Spleen (tissue), 11 donors: Measurements from ENCODE around the gene MTSS2. TPM values are rescaled to one million over a fixed set of nuclear protein-coding genes. Genes with fewer than 3 reads are reported as not detected.

ENCODE experiments used
- DNase-seq: peaks from one replicate; pipeline ENCODE4 v3.0.0-alpha.2; 2020
- H3K27ac ChIP-seq, 8 donors: fragments of 200-600 bp; sonication (generic) in 7 of 8; 1 replicate in 4 of 8; 2 replicates in 4 of 8; pipeline versions ENCODE4 v1.5.0 to v1.8.0; 2016 to 2021; ENCODE audit warnings: inconsistent platforms in 4 of 8, mild to moderate bottlenecking in 4 of 8, moderate library complexity in 1 of 8
- H3K27me3 ChIP-seq, 7 donors: fragments of 200-600 bp; sonication (generic) in 6 of 7; replicated peaks in 1 of 7; 1 replicate in 4 of 7; 2 replicates in 3 of 7; pipeline versions ENCODE4 v1.5.0 to v1.8.0; 2016 to 2021; ENCODE audit warnings: inconsistent platforms in 3 of 7, mild to moderate bottlenecking in 1 of 7
- H3K36me3 ChIP-seq, 6 donors: fragments of 200-600 bp; sonication (generic) in 5 of 6; 1 replicate in 4 of 6; 2 replicates in 2 of 6; pipeline versions ENCODE4 v1.5.0 to v1.8.0; 2016 to 2021; ENCODE audit warnings: inconsistent platforms in 2 of 6
- H3K4me1 ChIP-seq, 6 donors: fragments of 200-600 bp; sonication (generic) in 5 of 6; 1 replicate in 3 of 6; 2 replicates in 3 of 6; pipeline versions ENCODE4 v1.5.0 to v1.8.0; 2016 to 2021; ENCODE audit warnings: inconsistent platforms in 3 of 6
- H3K4me3 ChIP-seq, 8 donors: fragments of 200-600 bp; sonication (generic) in 7 of 8; 1 replicate in 4 of 8; 2 replicates in 4 of 8; pipeline versions ENCODE4 v1.5.0 to v1.8.0; 2016 to 2021; ENCODE audit warnings: inconsistent platforms in 4 of 8, mild to moderate bottlenecking in 4 of 8, moderate library complexity in 2 of 8
- H3K9me3 ChIP-seq, 8 donors: fragments of 200-600 bp; sonication (generic) in 7 of 8; 1 replicate in 4 of 8; 2 replicates in 4 of 8; pipeline versions ENCODE4 v1.5.0 to v1.8.0; 2016 to 2021; ENCODE audit warnings: inconsistent platforms in 4 of 8
- POLR2A ChIP-seq, 3 donors: fragments of 450-650 bp; IDR thresholded peaks; one replicate each; pipeline ENCODE4 v1.5.1; 2017; ENCODE audit warnings: antibody characterized with exemption in 3 of 3, mild to moderate bottlenecking in 1 of 3
- POLR2AphosphoS5 ChIP-seq, 3 donors: sonication (generic); formaldehyde crosslinking; IDR thresholded peaks; one replicate each; pipeline ENCODE4 v1.5.1; 2017; ENCODE audit warnings: antibody characterized with exemption in 3 of 3
- WGBS, 5 donors: extraction: QIAGEN DNeasy Blood & Tissue Kit in 3 of 5; methylation state at CpG; one replicate each; pipeline versions ENCODE4 v1.1.5 to v1.1.7; 2013 to 2018; 5-methylcytosine and 5-hydroxymethylcytosine counted together
- intact Hi-C: fragments of 100-400 bp; cut with DNase I; formaldehyde crosslinking; loops from one replicate; pipeline ENCODE4 v1.15.0; 2023; ENCODE audit warnings: low total_unique reads
- polyA plus RNA-seq, 3 donors: library from polyadenylated mRNA; stranded (reverse); fragments of 200-250 nt; gene quantifications; one replicate each; pipeline ENCODE4 v1.2.1, GENCODE V29; 2013
- total RNA-seq, 7 donors: library from RNA; depleted of rRNA in 3 of 7; stranded (reverse); fragments of >200 nt in 3 of 7; fragmentation: NEBNext Ultra II Directional in 4 of 7; extraction: Animal tissue kit (Norgen Biotek cat#: 25700) in 4 of 7; gene quantifications; one replicate each; pipeline versions ENCODE4 v1.1.0 to v1.2.1, GENCODE V29; 2016 to 2021
- TF ChIP-seq, protein P1 (sequence below), 11 experiments: fragments of 200-600 bp in 7 of 11; fragments of 450-650 bp in 4 of 11; sonication (generic) in 4 of 11; IDR thresholded peaks in 8 of 11; conservative IDR thresholded peaks in 3 of 11; 1 replicate in 7 of 11; 2 replicates in 4 of 11; pipeline versions ENCODE4 v1.4.0 to v1.8.0; 2016 to 2021; ENCODE audit warnings: antibody characterized with exemption in 11 of 11, inconsistent platforms in 4 of 11, mild to moderate bottlenecking in 1 of 11
- donor health status: healthy with polysubstance abuse.
- donor health status: DM: no; HTN: no; CAD: no; lungs with moderate emphysema.
- donor health status: DM: no; HTN: no; CAD: no.
- donor health status: Bipolar disorder and iron deficiency.
- donor health status: healthy.
- donor health status: DM: no; HTN: no; CAD: no.
- donor health status: DM: yes; HTN: yes; CAD: no.

Gene MTSS2
- total and polyA plus RNA-seq, 10 donors = 9.0 to 116 (median 94.1) TPM

DNA sequence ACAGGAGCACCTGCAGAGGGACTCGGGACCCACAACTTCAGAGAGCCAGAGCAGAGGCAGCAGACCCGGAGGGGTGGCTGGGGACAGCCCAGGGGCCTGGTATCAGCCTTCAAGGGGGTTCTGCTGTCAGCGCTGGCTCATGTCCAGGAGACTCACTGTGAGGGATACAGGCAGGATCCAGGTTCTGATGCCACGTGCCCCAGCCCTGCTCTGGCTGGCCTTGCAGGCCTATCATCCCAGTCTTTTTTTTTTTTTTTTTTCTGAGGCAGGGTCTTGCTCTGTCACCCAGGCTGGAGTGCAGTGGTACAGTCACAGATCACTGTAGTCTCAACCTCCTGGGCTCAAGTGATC is 9.0 kb upstream of the MTSS2 start:
- Histone ChIP-seq H3K36me3 (peaks cover 0 to 90% (median 8%) of the 10 kb centered on the region in 6 donors), H3K4me3 (no peak overlapping the region), H3K9me3 (no peaks in the 10 kb centered on the region), H3K27ac (peak overlapping the region in 5 of 8 donors; percentile 71 to 90 (median 86)), H3K27me3 (no peaks in the 10 kb centered on the region), H3K4me1 (peaks cover 43 to 100% (median 70%) of the 10 kb centered on the region in 6 donors)
- intact Hi-C loops = no loop called here
- WGBS, 5 donors = 82 to 92% (median 84%) methylated on average over 4 of the region's 4 CpGs
- no peak for DNase-seq
- TF ChIP-seq POLR2AphosphoS5 (IDR thresholded peaks at IDR 0.05) = no peak
- no peak for TF ChIP-seq POLR2A (IDR thresholded peaks at IDR 0.05)
- TF ChIP-seq, protein P1, sequence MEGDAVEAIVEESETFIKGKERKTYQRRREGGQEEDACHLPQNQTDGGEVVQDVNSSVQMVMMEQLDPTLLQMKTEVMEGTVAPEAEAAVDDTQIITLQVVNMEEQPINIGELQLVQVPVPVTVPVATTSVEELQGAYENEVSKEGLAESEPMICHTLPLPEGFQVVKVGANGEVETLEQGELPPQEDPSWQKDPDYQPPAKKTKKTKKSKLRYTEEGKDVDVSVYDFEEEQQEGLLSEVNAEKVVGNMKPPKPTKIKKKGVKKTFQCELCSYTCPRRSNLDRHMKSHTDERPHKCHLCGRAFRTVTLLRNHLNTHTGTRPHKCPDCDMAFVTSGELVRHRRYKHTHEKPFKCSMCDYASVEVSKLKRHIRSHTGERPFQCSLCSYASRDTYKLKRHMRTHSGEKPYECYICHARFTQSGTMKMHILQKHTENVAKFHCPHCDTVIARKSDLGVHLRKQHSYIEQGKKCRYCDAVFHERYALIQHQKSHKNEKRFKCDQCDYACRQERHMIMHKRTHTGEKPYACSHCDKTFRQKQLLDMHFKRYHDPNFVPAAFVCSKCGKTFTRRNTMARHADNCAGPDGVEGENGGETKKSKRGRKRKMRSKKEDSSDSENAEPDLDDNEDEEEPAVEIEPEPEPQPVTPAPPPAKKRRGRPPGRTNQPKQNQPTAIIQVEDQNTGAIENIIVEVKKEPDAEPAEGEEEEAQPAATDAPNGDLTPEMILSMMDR (IDR thresholded peaks at IDR 0.05 in 8 of 11, conservative IDR thresholded peaks at IDR 0.05 in 3 of 11) = no peak

DNA sequence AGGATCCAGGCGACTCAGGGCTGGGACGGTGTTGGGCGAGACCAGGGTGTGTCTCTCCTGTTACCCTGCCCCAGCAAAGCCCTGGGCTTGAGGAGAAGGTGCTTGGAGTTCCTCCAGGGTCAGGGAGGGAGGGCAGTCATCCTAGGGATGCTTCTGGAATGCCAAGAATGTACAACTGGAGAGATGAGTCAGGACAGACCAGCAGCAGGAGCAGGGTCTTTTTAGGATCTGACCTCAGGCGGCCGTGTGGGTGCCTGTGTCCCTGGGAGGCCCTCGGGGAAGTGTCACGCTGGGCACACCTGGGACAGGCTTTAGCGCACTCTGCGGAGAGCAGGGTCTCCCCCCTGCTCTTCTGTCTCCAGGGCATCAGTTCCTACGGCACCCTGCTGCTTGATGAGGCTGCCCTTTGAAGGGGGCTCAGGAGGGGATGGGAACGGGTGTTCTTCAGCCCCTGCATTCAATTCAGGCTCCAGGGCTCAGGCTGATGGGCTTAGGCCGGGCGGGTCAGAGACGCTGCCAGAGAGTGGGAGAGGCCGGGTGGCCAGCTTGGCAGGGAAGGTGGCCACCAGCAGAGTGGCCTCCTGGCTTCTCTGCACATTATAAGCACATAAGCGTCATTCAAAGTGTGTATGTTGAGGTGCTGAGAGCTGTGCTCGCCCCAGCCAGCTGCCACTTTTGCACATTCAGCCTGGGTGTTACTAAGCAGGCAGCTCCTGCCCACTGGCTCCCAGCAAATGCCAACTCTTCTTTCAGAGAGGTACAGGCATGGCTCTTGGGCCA is 8.4 kb upstream of the MTSS2 start:
- no peak for DNase-seq
- H3K36me3 ChIP-seq = peaks cover 0 to 90% (median 7%) of the 10 kb centered on the region in 6 donors
- intact Hi-C loops = no loop called here

DNA sequence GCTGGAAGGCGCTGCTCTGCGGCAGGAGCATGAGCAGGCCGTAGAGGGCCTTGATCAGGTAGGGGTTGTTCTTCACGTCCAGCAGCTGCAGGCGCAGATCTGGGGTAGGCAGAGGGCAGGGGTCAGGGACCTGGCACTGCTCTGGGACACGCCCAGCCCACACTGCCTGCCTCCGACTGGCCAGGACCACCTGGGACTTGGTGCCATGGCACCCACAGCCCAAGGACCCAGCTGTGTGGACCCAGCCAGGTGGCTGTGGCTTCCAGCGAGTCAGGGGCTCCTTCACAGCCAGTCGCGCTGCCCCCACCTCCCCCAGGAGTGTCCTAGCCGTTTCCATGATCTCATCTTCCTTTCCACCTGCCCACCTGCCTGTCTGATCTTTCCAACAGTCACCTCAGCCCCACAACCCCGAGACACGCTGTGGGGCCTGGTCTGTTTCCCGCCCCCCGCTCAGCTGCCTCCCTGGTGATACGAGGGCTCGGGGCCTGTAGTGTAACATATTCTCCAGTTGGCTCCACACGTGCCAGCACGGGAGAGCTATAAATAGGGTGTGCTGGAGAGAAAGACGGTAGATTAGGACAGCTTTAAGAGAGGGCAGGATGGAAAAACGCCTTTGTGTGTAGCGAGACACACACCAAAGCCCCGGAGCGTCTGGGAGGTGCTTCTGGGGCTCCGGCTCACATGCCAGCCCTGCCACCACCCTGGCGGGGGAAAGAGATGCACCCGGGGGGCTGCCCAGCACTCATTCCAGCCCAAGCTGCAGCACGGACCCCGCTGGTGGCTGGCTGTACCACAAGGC is 7.2 kb upstream of the MTSS2 start:
- H3K9me3 ChIP-seq = no peaks in the 10 kb centered on the region
- H3K4me1 ChIP-seq = peaks cover 40 to 100% (median 80%) of the 10 kb centered on the region in 6 donors
- intact Hi-C loops = no loop called here
- H3K27me3 ChIP-seq = no peaks in the 10 kb centered on the region
- H3K4me3 ChIP-seq = no peak overlapping the region
- peaks cover 0 to 82% (median 2%) of the 10 kb centered on the region in 6 donors for H3K36me3 ChIP-seq
- WGBS, 5 donors = 82 to 88% (median 84%) methylated on average over 21 to 29 of the region's 29 CpGs
- H3K27ac ChIP-seq = peak overlapping the region in 7 of 8 donors; percentile 36 to 90 (median 84)
- TF ChIP-seq, protein P1 (IDR thresholded peaks at IDR 0.05 in 8 of 11, conservative IDR thresholded peaks at IDR 0.05 in 3 of 11) = no peak
- DNase-seq = no peak

More for the DNA sequence above, 8.4 kb upstream of the MTSS2 start:
- Histone ChIP-seq H3K27me3 (no peaks in the 10 kb centered on the region), H3K4me3 (no peak overlapping the region), H3K27ac (peak overlapping the region in 5 of 8 donors; percentile 80 to 90 (median 86)), H3K9me3 (no peaks in the 10 kb centered on the region), H3K4me1 (peaks cover 43 to 100% (median 73%) of the 10 kb centered on the region in 6 donors)
- 86 to 93% (median 87%) methylated on average over 11 to 17 of the region's 17 CpGs for WGBS, 5 donors
- TF ChIP-seq POLR2A (IDR thresholded peaks at IDR 0.05) = no peak
- TF ChIP-seq POLR2AphosphoS5 (IDR thresholded peaks at IDR 0.05) = peak in 1 of 3 donors; percentile 29

GRCh38 chr16:70692130-70692872 is 6.4 kb upstream of the MTSS2 start:
- TF ChIP-seq, protein P1 (IDR thresholded peaks at IDR 0.05 in 8 of 11, conservative IDR thresholded peaks at IDR 0.05 in 3 of 11) = no peak
- peak in 2 of 3 donors; percentile 77 to 85 for TF ChIP-seq POLR2AphosphoS5 (IDR thresholded peaks at IDR 0.05)
- WGBS, 5 donors = 64 to 87% (median 78%) methylated on average over 8 to 14 of the region's 14 CpGs
- no peak for DNase-seq
- peak overlapping the region in 7 of 8 donors; percentile 65 to 90 (median 84) for H3K27ac ChIP-seq
- H3K27me3 ChIP-seq = no peaks in the 10 kb centered on the region
- no peak overlapping the region for H3K4me3 ChIP-seq
- intact Hi-C loops = no loop called here
- H3K4me1 ChIP-seq = peaks cover 35 to 100% (median 80%) of the 10 kb centered on the region in 6 donors
- H3K36me3 ChIP-seq = peaks cover 0 to 80% (median 1%) of the 10 kb centered on the region in 6 donors
- no peaks in the 10 kb centered on the region for H3K9me3 ChIP-seq
